ENCODE results near the gene KMT2C.

Gene KMT2C

DNA sequence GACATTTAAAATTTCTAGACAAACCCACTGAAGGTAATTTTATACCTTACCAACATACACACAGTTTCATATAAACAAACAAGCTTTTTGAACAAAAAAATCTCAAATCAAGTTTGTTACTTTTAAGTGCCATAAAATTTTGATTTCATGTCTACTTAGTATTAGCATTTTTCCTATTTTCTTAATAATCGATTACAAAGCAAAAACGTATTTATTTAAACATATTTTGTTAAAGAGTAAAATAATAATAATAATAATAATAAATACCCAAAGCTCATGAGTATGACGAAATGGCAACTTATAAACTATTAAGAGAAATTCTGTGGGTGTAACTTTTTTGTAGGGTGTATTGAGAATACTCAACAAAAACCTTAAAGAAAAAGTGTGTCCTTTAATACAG, 232.7 kb downstream of the KMT2C start:
- DNase-seq (ENCODE audit: low read depth), result no peak

DNA sequence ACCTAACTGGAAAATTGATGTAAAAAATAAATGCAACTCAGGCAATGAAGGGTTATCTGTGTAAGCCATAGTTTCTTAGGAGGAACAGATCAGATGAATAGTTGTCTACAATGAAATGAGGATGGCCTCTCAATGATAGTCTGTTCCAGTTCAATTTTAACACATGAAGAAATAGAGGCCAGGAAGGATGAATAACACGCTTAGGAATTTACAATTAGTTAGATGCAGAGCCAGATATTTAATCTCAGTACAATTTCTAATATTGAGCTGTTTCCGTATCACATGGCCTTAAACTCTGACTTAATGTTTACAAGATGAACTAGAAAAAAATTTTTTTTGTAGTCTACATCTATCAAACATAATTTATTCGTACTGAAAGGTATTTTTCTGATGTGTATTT, 233.7 kb downstream of the KMT2C start:
- DNase-seq (ENCODE audit: low read depth), result no peak

- DNase-seq (ENCODE audit: low read depth), result no peak
Measured at GRCh38 chr7:152200395-152200794, 235.4 kb downstream of the KMT2C start.

- no peak for DNase-seq (ENCODE audit: low read depth)
Measured at GRCh38 chr7:152196391-152196790, 239.4 kb downstream of the KMT2C start.

DNA sequence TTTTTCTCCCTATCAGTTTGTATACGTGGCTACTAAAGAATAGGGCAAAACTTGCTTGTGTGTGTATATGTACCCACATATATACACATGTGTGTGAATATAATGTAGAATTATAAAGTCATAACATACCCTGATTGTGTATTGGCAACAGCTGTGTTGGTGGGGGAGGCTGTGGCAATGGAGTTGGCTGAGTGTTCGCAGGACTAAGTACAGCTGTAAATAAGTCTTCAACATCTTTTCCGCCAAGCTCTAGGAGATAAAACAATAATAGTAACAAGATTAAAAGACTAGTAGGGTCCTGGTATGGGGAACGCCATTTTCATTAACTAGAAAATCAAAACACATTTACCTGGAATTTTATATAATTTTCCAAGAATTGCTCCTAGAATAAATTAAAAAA, 241.9 kb downstream of the KMT2C start:
- DNase-seq (ENCODE audit: low read depth), result no peak

DNA sequence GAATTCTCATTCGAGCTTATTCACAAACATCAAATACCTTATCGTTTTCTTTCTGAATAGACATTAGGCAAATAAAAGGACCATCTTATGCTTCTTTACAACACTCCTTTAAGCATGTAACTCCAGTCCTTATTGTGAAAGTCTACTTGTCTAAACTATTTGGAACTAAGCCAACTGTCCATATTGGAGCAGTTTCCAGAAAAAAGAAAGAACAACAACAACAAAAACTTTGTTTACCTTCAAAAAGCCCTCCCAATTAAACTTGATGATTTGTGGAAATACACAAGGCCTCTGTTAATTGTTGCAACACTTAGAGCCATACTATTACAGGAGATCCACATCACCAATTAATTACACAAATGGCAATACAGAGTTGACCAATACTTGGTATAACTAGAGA, 246.7 kb downstream of the KMT2C start:
- no peak for DNase-seq (ENCODE audit: low read depth)

GRCh38 chr7:152185558-152185957, 250.2 kb downstream of the KMT2C start:
- no peak for DNase-seq (ENCODE audit: low read depth)

DNA sequence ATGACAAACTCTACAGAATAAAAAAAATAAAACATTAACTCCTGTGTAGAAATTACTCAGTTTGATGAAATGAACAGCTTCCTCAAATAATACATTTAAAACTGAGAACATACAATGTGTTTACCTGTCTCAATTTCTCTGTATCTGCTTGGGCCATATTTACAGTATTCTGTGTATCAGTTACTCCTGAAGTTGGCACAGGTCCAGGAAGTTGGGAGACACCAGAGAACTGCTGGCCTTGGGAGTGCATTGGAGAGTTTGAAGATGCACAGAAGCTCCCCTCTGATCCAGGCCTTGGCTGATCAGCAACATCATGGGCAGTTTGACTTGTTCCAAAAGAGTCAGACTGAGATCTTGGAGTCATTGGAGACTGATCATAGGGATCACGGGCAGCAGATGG, 255.2 kb downstream of the KMT2C start:
- DNase-seq (ENCODE audit: low read depth), result no peak

- DNase-seq (ENCODE audit: low read depth), result no peak
Measured at GRCh38 chr7:152180048-152180447, 255.8 kb downstream of the KMT2C start.

GRCh38 chr7:152178405-152179058, 257.3 kb downstream of the KMT2C start:
- no peak for DNase-seq (ENCODE audit: low read depth)

GRCh38 chr7:152177681-152178404, 258.0 kb downstream of the KMT2C start:
- DNase-seq (ENCODE audit: low read depth), result no peak

DNA sequence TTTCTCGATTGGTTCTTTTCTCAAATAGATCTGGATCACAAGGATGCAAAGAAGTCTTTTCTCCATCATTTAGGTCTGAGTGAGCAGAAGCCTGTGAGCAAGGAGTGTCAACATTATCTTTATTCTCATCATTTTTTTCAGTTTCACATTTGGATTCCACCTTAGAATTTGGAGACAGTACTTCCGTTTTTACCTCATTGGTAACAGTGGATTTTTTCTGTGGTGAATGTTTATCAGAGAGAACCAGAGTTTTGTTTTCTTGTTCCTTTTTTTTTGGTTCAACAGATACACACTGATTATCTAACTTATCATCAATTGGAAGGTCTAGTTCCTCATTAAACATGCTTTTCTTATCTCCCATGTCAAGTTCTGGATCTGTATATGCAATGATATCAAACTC, 259.0 kb downstream of the KMT2C start:
- no peak for DNase-seq (ENCODE audit: low read depth)

DNA sequence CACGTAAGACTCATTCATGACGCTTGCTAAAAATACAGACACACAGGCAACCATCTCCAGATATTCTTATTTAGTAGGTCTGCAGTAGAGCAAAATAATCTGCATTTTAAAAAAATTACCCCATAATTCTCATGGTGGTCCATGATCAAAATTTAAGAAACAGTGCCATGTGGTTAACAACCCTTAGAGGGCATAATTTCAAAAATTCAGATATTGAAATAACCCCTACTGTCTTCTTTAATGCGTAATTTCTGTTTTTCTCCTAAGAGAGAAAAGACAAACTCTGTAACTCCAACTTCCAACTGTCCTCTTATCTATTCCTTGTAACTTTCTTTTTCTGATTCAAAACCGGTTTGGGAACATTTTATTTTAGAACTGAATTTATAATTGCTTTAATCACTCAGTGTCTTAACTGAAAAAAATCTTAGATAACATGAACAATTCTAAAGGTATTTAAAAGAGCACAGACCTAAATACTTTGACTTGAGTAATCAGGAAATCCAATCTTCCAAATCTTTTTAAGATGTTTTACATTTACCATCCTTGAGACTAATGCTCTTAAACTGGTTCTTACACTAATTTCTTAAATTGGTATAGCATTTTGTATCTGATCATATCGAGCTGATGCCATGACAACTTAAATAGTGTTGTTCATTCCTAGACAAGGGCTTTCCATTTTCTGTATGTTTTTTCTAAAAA, 262.3 kb downstream of the KMT2C start:
- no peak for DNase-seq (ENCODE audit: low read depth)

DNA sequence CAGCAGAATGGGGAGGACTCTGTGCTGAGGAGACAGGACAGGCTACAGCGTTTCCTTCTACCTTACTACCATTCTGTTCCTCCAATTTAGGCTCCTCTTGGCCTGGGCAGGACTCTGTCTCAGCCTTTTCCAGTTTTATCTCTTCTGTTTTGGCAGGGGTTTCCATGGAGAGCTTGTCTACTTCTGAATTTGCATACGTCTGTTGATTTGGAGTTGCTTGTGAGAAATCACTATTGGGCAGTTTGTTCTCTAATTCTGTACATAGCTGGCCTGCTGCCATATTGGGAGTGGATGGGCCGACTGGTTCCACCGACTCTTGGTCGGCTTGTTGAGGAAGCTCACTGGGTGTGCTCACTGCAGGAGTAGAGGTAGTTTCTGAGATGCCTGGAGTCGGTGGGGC, 273.5 kb downstream of the KMT2C start:
- no peak for DNase-seq (ENCODE audit: low read depth)

GRCh38 chr7:152161171-152161570, 274.6 kb downstream of the KMT2C start:
- DNase-seq (ENCODE audit: low read depth), result no peak

- no peak for DNase-seq (ENCODE audit: low read depth)
Measured at GRCh38 chr7:152158801-152159587, 276.8 kb downstream of the KMT2C start.

- DNase-seq (ENCODE audit: low read depth), result no peak
Measured at GRCh38 chr7:152152267-152152666, 283.5 kb downstream of the KMT2C start.

DNA sequence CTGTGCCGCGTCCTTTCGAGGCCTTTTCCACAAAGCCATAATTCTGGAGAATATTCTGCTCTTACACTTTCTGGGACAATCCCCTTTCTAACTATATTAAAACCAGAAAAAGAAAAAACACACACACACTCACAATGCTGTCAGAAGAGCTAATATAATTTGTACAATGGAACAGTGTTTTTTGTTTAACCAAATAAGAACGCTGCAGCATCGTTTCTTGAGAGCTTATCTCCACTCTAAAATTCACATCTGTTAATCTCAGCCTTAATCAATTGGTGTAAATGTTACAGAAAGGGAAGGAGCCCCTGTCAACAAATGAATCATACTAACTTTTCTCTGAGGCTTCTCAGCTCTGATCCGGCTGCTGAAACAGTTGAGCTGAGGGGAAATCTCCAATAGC, 286.4 kb downstream of the KMT2C start:
- DNase-seq (ENCODE audit: low read depth), result no peak

DNA sequence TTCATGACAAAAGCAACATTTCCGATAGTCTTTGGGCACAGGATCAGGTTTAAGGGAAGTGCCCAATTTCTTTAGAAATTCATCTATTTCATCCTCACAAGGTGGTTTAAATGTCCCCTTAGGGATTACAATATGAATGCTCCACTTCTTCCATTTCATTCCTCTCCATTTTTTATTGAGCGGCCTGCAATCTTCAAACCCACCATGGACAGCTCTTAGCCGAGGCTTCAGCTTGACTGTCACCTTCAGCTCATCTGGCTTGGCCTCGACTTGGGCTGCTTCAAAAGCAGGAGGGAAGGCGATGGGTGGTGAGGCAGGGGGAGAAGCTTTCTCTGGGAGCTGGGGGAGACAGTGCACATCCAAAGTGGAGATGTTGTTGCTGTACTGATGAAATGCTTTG, 287.1 kb downstream of the KMT2C start:
- no peak for DNase-seq (ENCODE audit: low read depth)

GRCh38 chr7:152145853-152146466, 289.8 kb downstream of the KMT2C start:
- DNase-seq (ENCODE audit: low read depth), result no peak

DNA sequence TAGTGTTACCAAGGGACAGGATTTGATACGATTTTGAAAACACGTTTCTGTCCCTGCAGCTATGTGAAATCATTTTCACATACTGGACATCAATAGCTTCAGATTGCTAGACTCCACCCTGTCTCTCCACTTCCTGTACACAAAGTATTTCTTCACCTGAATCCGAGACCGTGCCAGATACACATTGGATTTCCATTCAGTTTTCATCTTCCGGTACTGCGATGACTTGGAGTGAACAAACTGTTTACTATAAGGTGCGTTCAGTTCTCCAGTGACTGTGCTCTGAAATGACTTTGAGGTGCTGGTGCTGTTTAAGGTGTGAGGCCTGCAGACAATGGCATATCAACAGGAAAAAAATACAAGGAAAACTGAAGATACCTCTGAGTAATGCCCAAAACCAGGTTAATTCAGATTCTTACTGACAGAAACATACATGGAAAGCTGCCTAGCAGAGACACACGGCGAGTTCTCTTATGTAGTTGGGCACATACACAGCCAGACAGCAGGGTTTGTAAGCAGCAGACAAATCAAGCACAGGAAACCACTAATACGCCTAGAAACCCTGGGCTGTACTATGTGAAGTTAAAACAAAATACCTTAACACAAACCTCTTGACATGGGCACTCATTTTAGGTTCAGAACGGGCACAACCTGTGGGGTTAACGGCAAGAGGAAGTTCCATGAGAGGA, 291.1 kb downstream of the KMT2C start:
- DNase-seq (ENCODE audit: low read depth), result no peak
